ENCODE measurements around the gene RFX1. TPM values are rescaled to one million over a fixed set of nuclear protein-coding genes. Genes with fewer than 3 reads are reported as not detected.

The RFX1 gene
- total and polyA plus RNA-seq, 2 experiments from 2014 or later = 2.2 to 2.4 TPM

DNA sequence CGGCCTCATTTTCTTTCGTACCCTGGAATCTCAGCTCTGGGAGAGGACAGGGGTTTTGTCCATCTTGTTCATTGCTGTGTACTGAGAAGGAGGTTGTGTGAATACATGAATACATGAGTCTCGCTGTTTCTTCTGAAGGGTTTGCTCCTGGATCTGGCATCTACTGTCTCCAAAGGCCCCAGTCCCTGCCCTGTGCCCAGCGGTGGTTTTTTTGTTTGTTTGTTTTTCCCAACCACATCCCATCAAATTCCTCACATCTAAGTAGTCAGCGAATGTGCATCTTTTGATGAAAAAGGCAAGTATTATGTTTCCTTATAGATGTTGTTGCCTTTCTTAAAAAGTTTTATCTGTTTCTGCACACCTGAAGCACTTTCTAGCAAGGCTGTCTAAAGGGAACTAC, 41.3 kb downstream of the RFX1 start:
- Histone ChIP-seq H3K36me3 (replicated peaks; ENCODE audit: insufficient read depth, low read depth) (no peaks in the 10 kb centered on the region), H3K27me3 (no peaks in the 10 kb centered on the region), H4K20me1 (ENCODE audit: insufficient read depth, poor library complexity, severe bottlenecking) (no peaks in the 10 kb centered on the region), H3K4me2 (no peak overlapping the region), H3K79me2 (no peaks in the 10 kb centered on the region), H3K4me1 (ENCODE audit: insufficient read depth) (no peaks in the 10 kb centered on the region), H3K9me2 (replicated peaks; ENCODE audit: insufficient read depth) (no peaks in the 10 kb centered on the region), H2AFZ (no peak overlapping the region), H3K27ac (no peak overlapping the region), H3K4me3 (no peak overlapping the region), H3K9me3 (ENCODE audit: low read depth) (no peaks in the 10 kb centered on the region)
- 92% methylated on average over 5 of the region's 5 CpGs for WGBS (ENCODE audit: low lambda C conversion rate, missing lambda C conversion rate)
- DNase-seq (ENCODE audit: low spot score) = no peak
- no peak for TF ChIP-seq EZH2phosphoT487 (IDR thresholded peaks at IDR 0.05; ENCODE audit: low read depth, severe bottlenecking, unreplicated experiment)
- TF ChIP-seq, protein P1, sequence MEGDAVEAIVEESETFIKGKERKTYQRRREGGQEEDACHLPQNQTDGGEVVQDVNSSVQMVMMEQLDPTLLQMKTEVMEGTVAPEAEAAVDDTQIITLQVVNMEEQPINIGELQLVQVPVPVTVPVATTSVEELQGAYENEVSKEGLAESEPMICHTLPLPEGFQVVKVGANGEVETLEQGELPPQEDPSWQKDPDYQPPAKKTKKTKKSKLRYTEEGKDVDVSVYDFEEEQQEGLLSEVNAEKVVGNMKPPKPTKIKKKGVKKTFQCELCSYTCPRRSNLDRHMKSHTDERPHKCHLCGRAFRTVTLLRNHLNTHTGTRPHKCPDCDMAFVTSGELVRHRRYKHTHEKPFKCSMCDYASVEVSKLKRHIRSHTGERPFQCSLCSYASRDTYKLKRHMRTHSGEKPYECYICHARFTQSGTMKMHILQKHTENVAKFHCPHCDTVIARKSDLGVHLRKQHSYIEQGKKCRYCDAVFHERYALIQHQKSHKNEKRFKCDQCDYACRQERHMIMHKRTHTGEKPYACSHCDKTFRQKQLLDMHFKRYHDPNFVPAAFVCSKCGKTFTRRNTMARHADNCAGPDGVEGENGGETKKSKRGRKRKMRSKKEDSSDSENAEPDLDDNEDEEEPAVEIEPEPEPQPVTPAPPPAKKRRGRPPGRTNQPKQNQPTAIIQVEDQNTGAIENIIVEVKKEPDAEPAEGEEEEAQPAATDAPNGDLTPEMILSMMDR (IDR thresholded peaks at IDR 0.05; ENCODE audit: poor library complexity) = no peak
- TF ChIP-seq EZH2 (IDR thresholded peaks at IDR 0.05; ENCODE audit: borderline replicate concordance) = no peak

- H4K20me1 ChIP-seq (ENCODE audit: insufficient read depth, poor library complexity, severe bottlenecking) = no peaks in the 10 kb centered on the region
- WGBS (ENCODE audit: low lambda C conversion rate, missing lambda C conversion rate) = 93% methylated on average over 19 of the region's 48 CpGs
Observed at GRCh38 chr19:13963603-13964105, 42.5 kb downstream of the RFX1 start.

GRCh38 chr19:13962699-13963602, 43.2 kb downstream of the RFX1 start:
- H2AFZ ChIP-seq = no peak overlapping the region
- DNase-seq (ENCODE audit: low spot score) = peak; percentile 12

More at GRCh38 chr19:13963603-13964105, 42.5 kb downstream of the RFX1 start:
- H3K9me3 ChIP-seq (ENCODE audit: low read depth) = no peaks in the 10 kb centered on the region
- H3K36me3 ChIP-seq (replicated peaks; ENCODE audit: insufficient read depth, low read depth) = no peaks in the 10 kb centered on the region
- H3K79me2 ChIP-seq = no peaks in the 10 kb centered on the region
- peak; percentile 2 for DNase-seq (ENCODE audit: low spot score)
- no peaks in the 10 kb centered on the region for H3K4me1 ChIP-seq (ENCODE audit: insufficient read depth)
- TF ChIP-seq EZH2phosphoT487 (IDR thresholded peaks at IDR 0.05; ENCODE audit: low read depth, severe bottlenecking, unreplicated experiment) = no peak
- TF ChIP-seq, protein P1 (IDR thresholded peaks at IDR 0.05; ENCODE audit: poor library complexity) = no peak
- TF ChIP-seq EZH2 (IDR thresholded peaks at IDR 0.05; ENCODE audit: borderline replicate concordance) = no peak
- no peak overlapping the region for H2AFZ ChIP-seq
- H3K27me3 ChIP-seq = no peaks in the 10 kb centered on the region
- no peak overlapping the region for H3K4me2 ChIP-seq
- no peak overlapping the region for H3K27ac ChIP-seq
- no peak overlapping the region for H3K4me3 ChIP-seq
- H3K9me2 ChIP-seq (replicated peaks; ENCODE audit: insufficient read depth) = no peaks in the 10 kb centered on the region

More at GRCh38 chr19:13962699-13963602, 43.2 kb downstream of the RFX1 start:
- Histone ChIP-seq H3K36me3 (replicated peaks; ENCODE audit: insufficient read depth, low read depth) (no peaks in the 10 kb centered on the region), H3K27me3 (no peaks in the 10 kb centered on the region), H3K4me3 (no peak overlapping the region), H3K9me2 (replicated peaks; ENCODE audit: insufficient read depth) (no peaks in the 10 kb centered on the region), H3K4me2 (no peak overlapping the region), H3K9me3 (ENCODE audit: low read depth) (no peaks in the 10 kb centered on the region), H3K79me2 (no peaks in the 10 kb centered on the region), H3K27ac (no peak overlapping the region), H3K4me1 (ENCODE audit: insufficient read depth) (no peaks in the 10 kb centered on the region), H4K20me1 (ENCODE audit: insufficient read depth, poor library complexity, severe bottlenecking) (no peaks in the 10 kb centered on the region)
- 82% methylated on average over 26 of the region's 89 CpGs for WGBS (ENCODE audit: low lambda C conversion rate, missing lambda C conversion rate)
- no peak for TF ChIP-seq EZH2phosphoT487 (IDR thresholded peaks at IDR 0.05; ENCODE audit: low read depth, severe bottlenecking, unreplicated experiment)
- TF ChIP-seq EZH2 (IDR thresholded peaks at IDR 0.05; ENCODE audit: borderline replicate concordance) = no peak
- TF ChIP-seq, protein P1 (IDR thresholded peaks at IDR 0.05; ENCODE audit: poor library complexity) = no peak

Data from hepatocyte (in vitro differentiated cells).